Measurements from ENCODE around the gene SPECC1.

GRCh38 chr17:20279631-20280030 lies 270.5 kb downstream of the SPECC1 start:
- TF ChIP-seq POLR2A (IDR thresholded peaks at IDR 0.05; ENCODE audit: extremely low read depth, insufficient read length): no peak
- TF ChIP-seq, protein P1, sequence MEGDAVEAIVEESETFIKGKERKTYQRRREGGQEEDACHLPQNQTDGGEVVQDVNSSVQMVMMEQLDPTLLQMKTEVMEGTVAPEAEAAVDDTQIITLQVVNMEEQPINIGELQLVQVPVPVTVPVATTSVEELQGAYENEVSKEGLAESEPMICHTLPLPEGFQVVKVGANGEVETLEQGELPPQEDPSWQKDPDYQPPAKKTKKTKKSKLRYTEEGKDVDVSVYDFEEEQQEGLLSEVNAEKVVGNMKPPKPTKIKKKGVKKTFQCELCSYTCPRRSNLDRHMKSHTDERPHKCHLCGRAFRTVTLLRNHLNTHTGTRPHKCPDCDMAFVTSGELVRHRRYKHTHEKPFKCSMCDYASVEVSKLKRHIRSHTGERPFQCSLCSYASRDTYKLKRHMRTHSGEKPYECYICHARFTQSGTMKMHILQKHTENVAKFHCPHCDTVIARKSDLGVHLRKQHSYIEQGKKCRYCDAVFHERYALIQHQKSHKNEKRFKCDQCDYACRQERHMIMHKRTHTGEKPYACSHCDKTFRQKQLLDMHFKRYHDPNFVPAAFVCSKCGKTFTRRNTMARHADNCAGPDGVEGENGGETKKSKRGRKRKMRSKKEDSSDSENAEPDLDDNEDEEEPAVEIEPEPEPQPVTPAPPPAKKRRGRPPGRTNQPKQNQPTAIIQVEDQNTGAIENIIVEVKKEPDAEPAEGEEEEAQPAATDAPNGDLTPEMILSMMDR (IDR thresholded peaks at IDR 0.05; ENCODE audit: low read depth, low read length): no peak

Data from NB4 (cell line).